ENCODE data around the gene GAS2L3. TPM values are rescaled to one million over a fixed set of nuclear protein-coding genes. Genes with fewer than 3 reads are reported as not detected.

The GAS2L3 gene
- polyA plus RNA-seq, 12 donors, result 11.9 to 31.0 (median 23.1) TPM; not detected in 1

GRCh38 chr12:100656856-100657255, 83.4 kb downstream of the GAS2L3 start:
- DNase-seq, result no peak

GRCh38 chr12:100661300-100661951, 87.9 kb downstream of the GAS2L3 start:
- DNase-seq, result no peak

GRCh38 chr12:100666588-100666987, 93.1 kb downstream of the GAS2L3 start:
- no peak for DNase-seq

GRCh38 chr12:100668945-100669536, 95.6 kb downstream of the GAS2L3 start:
- DNase-seq, result peak; percentile 31

GRCh38 chr12:100669922-100670321, 96.4 kb downstream of the GAS2L3 start:
- DNase-seq, result no peak

- DNase-seq, result no peak
Observed at GRCh38 chr12:100671396-100672074, 98.1 kb downstream of the GAS2L3 start.

- no peak for DNase-seq
Observed at GRCh38 chr12:100672075-100672592, 98.7 kb downstream of the GAS2L3 start.

- no peak for DNase-seq
Observed at GRCh38 chr12:100674036-100674888, 100.8 kb downstream of the GAS2L3 start.

Other genes with a start within 250 kb of the GAS2L3 start
- 1 to 10 TPM in 2 of 12 donors, under 1 TPM in 8, not detected in 2; 0.09 to 2.0 (median 0.30) TPM for gene SLC17A8, start 216.6 kb upstream of the GAS2L3 start, polyA plus RNA-seq (ENCODE audit: insufficient read length in 12 of 12)
- gene NR1H4, start 99.8 kb upstream of the GAS2L3 start, polyA plus RNA-seq (ENCODE audit: insufficient read length in 12 of 12), result 1 to 10 TPM in 1 of 12 donors, under 1 TPM in 5, not detected in 6; 0.09 to 6.7 (median 0.19) TPM
- 1 to 10 TPM in 7 of 12 donors, under 1 TPM in 3, not detected in 2; 0.60 to 2.3 (median 1.3) TPM for gene ANO4, start 221.1 kb downstream of the GAS2L3 start, polyA plus RNA-seq (ENCODE audit: insufficient read length in 12 of 12)